NB4 (cell line): ENCODE data around the gene RPF1.
A peak's percentile ranks its signal among the peaks of the same experiment; 100 is the strongest.

ENCODE experiments used
- DNase-seq: peaks from one replicate; pipeline ENCODE4 v3.0.0; 2010; ENCODE audit warnings: low read depth
- H3K4me3 ChIP-seq: one replicate; pipeline ENCODE4 v1.5.1; 2011; ENCODE audit warnings: mild to moderate bottlenecking, low read depth, low read length, moderate library complexity
- MAX ChIP-seq: IDR thresholded peaks from 2 replicates; pipeline ENCODE4 v1.6.1; 2011; ENCODE audit warnings: low read depth, low read length
- MYC ChIP-seq: IDR thresholded peaks from 2 replicates; pipeline ENCODE4 v1.6.1; 2011; ENCODE audit warnings: low read depth, low read length
- POLR2A ChIP-seq: IDR thresholded peaks from 2 replicates; pipeline ENCODE4 v1.6.1; 2011; ENCODE audit warnings: mild to moderate bottlenecking; ENCODE audit not compliant: insufficient read length; ENCODE audit errors: extremely low read depth
- TF ChIP-seq, protein P1 (sequence below): IDR thresholded peaks from one replicate; pipeline ENCODE4 v1.5.1; 2012; ENCODE audit warnings: low read depth, low read length

RPF1 gene

GRCh38 chr1:84525779-84526178 lies 46.7 kb downstream of the RPF1 start:
- DNase-seq: no peak
- no peak for TF ChIP-seq POLR2A
- no peak for TF ChIP-seq MAX
- TF ChIP-seq, protein P1, sequence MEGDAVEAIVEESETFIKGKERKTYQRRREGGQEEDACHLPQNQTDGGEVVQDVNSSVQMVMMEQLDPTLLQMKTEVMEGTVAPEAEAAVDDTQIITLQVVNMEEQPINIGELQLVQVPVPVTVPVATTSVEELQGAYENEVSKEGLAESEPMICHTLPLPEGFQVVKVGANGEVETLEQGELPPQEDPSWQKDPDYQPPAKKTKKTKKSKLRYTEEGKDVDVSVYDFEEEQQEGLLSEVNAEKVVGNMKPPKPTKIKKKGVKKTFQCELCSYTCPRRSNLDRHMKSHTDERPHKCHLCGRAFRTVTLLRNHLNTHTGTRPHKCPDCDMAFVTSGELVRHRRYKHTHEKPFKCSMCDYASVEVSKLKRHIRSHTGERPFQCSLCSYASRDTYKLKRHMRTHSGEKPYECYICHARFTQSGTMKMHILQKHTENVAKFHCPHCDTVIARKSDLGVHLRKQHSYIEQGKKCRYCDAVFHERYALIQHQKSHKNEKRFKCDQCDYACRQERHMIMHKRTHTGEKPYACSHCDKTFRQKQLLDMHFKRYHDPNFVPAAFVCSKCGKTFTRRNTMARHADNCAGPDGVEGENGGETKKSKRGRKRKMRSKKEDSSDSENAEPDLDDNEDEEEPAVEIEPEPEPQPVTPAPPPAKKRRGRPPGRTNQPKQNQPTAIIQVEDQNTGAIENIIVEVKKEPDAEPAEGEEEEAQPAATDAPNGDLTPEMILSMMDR: no peak
- no peak for TF ChIP-seq MYC
- H3K4me3 ChIP-seq: no peak overlapping the region

DNA sequence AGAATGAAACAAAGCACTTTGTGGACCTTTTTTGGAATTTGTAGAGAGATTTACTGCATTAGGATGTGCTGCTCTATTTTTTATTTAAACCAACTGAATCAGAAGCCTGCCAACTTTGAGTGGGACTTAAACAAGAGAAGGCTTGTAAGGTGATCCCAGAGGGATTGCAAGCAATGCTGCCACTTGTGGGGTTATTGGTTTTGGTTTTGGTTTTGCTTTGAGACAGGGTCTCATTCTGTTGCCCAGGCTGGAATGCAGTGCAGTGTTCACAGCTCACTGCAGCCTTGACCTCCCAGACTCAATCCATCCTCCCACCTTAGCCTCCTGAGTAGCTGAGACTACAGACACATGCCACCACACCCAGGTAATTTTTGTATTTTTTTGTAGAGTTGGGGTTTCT lies 59.5 kb downstream of the RPF1 start:
- no peak for TF ChIP-seq MAX
- no peak for TF ChIP-seq POLR2A
- TF ChIP-seq, protein P1: no peak
- TF ChIP-seq MYC: no peak
- DNase-seq: no peak
- H3K4me3 ChIP-seq: no peak overlapping the region

- H3K4me3 ChIP-seq: no peak overlapping the region
- no peak for TF ChIP-seq MYC
- TF ChIP-seq, protein P1: no peak
- no peak for TF ChIP-seq MAX
- TF ChIP-seq POLR2A: no peak
- DNase-seq: no peak
Observed at GRCh38 chr1:84539972-84540371, 60.9 kb downstream of the RPF1 start.

GRCh38 chr1:84540759-84541158 lies 61.7 kb downstream of the RPF1 start:
- no peak for DNase-seq
- H3K4me3 ChIP-seq: no peak overlapping the region
- no peak for TF ChIP-seq POLR2A
- TF ChIP-seq MAX: no peak
- TF ChIP-seq MYC: no peak
- TF ChIP-seq, protein P1: no peak

GRCh38 chr1:84541679-84542078 lies 62.6 kb downstream of the RPF1 start:
- peak; percentile 7 for DNase-seq
- no peak overlapping the region for H3K4me3 ChIP-seq
- TF ChIP-seq MAX (no peak), POLR2A (no peak), MYC (no peak)
- TF ChIP-seq, protein P1: no peak
